ENCODE measurements around the gene LUC7L2.
"Not testable (repeated sequence)": the region's sequence is repeated elsewhere in the genome, so short reads cannot be mapped to it uniquely, and the experiment has no call there.

LUC7L2 gene

GRCh38 chr7:139359366-139360209 lies at the start of gene LUC7L2:
Gene LUC7L2, plus strand, starts transcription at chr7:139359894. Its CDS starts 368 bp downstream, at chr7:139360262.
- peak; percentile 99 for DNase-seq

GRCh38 chr7:139317939-139318505 lies 41.7 kb upstream of the LUC7L2 start:
- DNase-seq: no peak

- no peak for DNase-seq
These were observed 38.5 kb upstream of the LUC7L2 start for GRCh38 chr7:139321071-139321745.

- DNase-seq: not testable (repeated sequence)
These were observed 35.0 kb upstream of the LUC7L2 start for GRCh38 chr7:139324709-139325108.

- DNase-seq: no peak
These were observed 31.3 kb upstream of the LUC7L2 start for GRCh38 chr7:139328375-139328774.

- no peak for DNase-seq
These were observed 30.6 kb upstream of the LUC7L2 start for GRCh38 chr7:139329119-139329518.

GRCh38 chr7:139330333-139331030 lies 29.2 kb upstream of the LUC7L2 start:
- no peak for DNase-seq

GRCh38 chr7:139332697-139333359 lies 26.9 kb upstream of the LUC7L2 start:
- no peak for DNase-seq

GRCh38 chr7:139333443-139333842 lies 26.3 kb upstream of the LUC7L2 start:
- not testable (repeated sequence) for DNase-seq

- no peak for DNase-seq
These were observed 25.1 kb upstream of the LUC7L2 start for GRCh38 chr7:139334399-139335150.

GRCh38 chr7:139339025-139339424 lies 20.7 kb upstream of the LUC7L2 start:
- no peak for DNase-seq

GRCh38 chr7:139339698-139340036 lies 20.0 kb upstream of the LUC7L2 start:
- peak in 1 of 2 donors; percentile 7 for DNase-seq

GRCh38 chr7:139340037-139340807 lies 19.5 kb upstream of the LUC7L2 start:
- peak; percentile 99 for DNase-seq

GRCh38 chr7:139340808-139341057 lies 19.0 kb upstream of the LUC7L2 start:
- DNase-seq: no peak

GRCh38 chr7:139341058-139341775 lies 18.5 kb upstream of the LUC7L2 start, which contains the start of gene FMC1:
Gene FMC1, plus strand, starts transcription at chr7:139341337. Its CDS starts 48 bp downstream, at chr7:139341385.
- DNase-seq: peak; percentile 86 to 91

- DNase-seq: no peak
These were observed 17.9 kb upstream of the LUC7L2 start for GRCh38 chr7:139341776-139342226.

- no peak for DNase-seq
These were observed 14.7 kb upstream of the LUC7L2 start for GRCh38 chr7:139345042-139345441.

GRCh38 chr7:139351027-139351426 lies 8.7 kb upstream of the LUC7L2 start:
- DNase-seq: no peak

- no peak for DNase-seq
These were observed 5.0 kb upstream of the LUC7L2 start for GRCh38 chr7:139354729-139355128.

GRCh38 chr7:139355320-139355719 lies 4.4 kb upstream of the LUC7L2 start:
- no peak for DNase-seq

Data from CD4-positive, alpha-beta T cell treated with Interferon alpha-2 for 1 hour (primary cell).